Measurements from ENCODE around the gene FILIP1L.

The FILIP1L gene

GRCh38 chr3:100125161-100125938 is 11.0 kb upstream of the FILIP1L start:
- DNase-seq (ENCODE audit: low read depth, low spot score): no peak

DNA sequence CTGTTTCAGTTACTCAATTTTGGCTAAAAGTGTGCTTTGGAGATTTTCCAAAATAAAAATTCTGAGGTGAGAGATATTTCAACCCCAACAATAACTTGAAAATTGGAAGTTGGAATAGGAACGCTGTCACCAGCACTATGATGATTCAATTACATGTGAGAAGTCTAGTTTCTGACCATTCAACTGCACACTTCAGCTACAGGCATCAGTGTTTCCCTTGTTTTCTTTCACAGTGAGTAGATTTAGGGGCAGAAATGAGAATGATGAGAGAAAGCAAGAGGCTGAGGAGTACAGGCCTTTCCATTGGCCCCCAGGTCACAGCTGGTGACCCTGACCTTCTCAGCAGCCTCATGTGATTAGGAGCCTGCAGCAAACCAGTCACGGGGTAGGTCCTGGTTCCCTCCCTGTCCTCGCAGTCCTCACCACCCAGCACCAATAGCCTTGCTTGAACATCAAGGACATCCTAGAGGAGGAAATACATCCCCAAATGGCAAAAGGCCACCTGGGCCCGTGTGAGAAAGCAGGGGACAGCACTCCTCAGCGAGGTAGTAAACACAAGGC is 10.0 kb upstream of the FILIP1L start:
- DNase-seq (ENCODE audit: low read depth, low spot score): no peak

- DNase-seq (ENCODE audit: low read depth, low spot score): no peak
Measured at GRCh38 chr3:100123112-100123511, 8.8 kb upstream of the FILIP1L start.

DNA sequence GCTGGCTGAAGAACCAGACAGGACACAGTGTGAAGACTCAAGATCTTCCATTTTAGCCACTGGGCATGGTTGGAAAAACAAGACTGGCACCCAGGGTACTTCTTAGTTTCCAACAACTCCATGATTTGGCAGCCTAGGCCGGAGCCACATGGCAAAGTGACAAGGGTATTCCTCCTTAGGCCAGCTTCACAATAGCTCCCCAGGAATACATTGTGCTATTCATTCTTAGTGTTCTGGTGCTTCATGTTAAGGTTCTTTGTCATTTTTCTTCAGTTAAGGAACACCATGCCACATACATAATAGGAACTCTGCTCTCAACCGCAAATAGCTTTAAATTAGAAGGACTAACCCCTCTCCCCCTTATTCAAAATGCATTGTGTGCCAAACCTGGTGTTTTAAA is 8.0 kb upstream of the FILIP1L start:
- no peak for DNase-seq (ENCODE audit: low read depth, low spot score)

DNA sequence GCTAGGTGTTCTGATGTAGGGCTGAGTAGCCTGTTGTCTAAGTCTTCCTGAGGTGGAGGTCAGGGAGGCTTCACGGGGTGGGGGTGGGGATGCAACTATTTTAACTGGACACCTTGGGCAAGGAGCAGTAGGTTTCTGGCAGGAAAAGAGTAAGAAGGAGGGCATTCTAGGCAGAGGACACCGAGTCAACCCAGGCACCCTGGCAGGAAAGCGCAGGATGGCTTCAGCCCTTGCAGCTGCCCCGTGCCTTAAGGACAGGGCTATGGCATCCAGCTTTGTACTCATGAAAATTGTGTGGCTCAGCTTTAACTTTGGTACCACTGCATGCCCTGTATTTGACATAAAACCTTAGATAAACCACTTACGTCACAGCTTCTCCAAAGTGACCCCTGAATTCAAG is 6.4 kb upstream of the FILIP1L start:
- DNase-seq (ENCODE audit: low read depth, low spot score): no peak

DNA sequence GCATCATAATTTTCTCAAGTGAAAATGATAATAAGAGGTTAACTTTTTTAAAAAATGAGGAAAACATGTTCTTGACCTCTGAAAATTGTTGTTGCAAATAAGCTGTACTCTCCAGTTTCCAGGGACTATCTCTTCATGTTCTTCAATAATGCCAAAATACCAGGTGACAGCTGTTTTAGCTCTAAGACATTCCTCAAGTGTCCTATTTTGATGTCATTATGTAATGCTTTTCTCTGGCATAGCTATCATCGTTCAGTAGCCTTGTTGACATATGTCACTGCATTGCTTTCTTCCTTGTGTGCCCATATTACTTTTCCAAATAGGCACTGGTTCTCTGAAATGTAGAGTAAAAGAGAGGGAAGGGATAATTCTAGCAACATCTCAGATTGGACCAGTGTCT is 5.7 kb upstream of the FILIP1L start:
- DNase-seq (ENCODE audit: low read depth, low spot score): no peak

DNA sequence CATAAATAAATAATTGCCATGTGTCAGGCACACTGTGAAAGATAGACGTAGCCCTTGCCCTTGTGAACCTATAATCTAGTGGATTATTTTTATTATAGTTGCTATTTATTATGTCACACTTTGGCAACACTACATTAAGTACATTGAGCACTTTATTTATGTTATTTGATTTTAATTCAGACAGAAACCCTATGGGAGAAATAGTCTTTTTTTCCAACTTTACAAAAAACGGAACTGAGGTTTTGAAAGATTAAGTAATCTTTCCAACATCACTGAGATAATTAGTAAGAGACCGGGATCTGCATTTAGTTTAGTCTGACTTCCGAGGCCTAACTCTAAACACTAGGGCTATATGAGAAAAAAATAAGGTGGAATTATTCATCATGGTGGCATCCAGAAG is 2.8 kb upstream of the FILIP1L start:
- no peak for DNase-seq (ENCODE audit: low read depth, low spot score)

DNA sequence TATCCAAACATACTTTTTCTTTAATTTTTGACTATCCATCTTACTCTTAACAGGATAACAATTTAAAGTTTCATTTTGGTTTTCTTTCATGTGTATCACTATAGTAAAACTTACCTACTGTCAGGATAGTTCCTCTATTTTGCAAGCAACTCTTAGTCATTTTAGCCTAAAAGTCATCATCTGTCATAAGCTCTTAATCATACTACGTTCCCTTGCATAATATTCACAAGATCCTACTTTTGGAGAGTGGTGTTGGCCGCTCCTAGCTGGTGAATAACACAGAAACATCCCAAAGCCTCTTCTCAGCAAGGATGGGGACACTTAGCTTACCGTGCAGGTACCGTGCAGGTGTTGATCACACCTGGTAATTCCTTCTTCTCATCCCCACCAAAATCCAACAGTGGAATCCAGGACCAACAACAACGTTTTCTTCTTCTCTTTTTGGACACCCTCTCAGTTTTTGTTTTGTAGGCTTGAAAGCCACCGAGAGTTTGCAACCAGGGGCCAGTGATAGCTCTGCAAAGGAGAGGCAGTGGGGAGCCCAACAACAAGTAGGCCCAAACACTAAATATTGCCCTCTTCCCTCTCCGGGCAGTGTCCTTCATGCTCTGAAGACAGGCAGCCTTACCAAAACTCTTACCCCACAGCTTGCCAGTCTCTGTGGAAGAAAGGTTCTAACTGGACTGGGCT is 433 bp downstream of the FILIP1L start:
- no peak for DNase-seq (ENCODE audit: low read depth, low spot score)

GRCh38 chr3:100111728-100112127 is 2.6 kb downstream of the FILIP1L start:
- DNase-seq (ENCODE audit: low read depth, low spot score): no peak

- DNase-seq (ENCODE audit: low read depth, low spot score): no peak
Measured at GRCh38 chr3:100110162-100110561, 4.1 kb downstream of the FILIP1L start.

- no peak for DNase-seq (ENCODE audit: low read depth, low spot score)
Measured at GRCh38 chr3:100108464-100109079, 5.7 kb downstream of the FILIP1L start.

- DNase-seq (ENCODE audit: low read depth, low spot score): no peak
Measured at GRCh38 chr3:100107221-100107814, 7.0 kb downstream of the FILIP1L start.

GRCh38 chr3:100106531-100107141 is 7.7 kb downstream of the FILIP1L start:
- DNase-seq (ENCODE audit: low read depth, low spot score): no peak

DNA sequence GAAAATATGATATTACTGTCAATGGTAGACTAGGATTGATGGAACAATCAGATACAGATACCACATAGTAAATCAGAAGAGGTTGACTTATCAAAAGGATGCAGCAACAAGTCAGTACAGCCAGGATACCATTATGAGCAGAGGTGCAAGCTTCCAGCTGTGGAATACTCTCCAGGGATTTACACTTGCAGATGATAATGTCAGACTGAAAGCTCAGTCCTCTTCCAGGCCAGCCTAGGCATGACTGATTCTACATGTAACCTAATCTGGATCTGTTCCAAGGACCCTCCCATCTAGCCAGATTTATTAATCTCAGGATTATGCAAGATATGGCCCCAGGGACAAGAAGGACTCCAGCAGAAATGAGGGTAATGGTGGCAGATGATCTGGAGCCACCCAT is 8.2 kb downstream of the FILIP1L start:
- no peak for DNase-seq (ENCODE audit: low read depth, low spot score)

DNA sequence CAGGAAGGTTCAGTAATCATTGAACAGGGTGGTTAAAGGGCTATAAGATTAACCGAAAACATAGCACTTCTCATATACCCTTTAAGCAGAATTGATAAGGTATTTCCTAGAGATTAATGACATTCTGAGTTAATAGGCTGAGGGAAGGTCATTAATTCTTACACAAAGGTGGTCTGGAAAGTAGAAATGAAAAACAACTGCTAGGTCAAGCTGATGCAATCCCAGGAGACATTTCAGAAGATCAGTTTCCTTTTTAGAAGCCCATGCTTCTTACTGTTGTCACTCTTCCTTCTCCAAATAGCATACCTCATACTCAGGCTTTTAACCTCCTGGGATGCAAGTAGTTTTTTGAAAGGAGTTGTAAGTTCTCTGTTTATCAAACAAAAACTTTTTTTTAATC is 8.8 kb downstream of the FILIP1L start:
- no peak for DNase-seq (ENCODE audit: low read depth, low spot score)

- no peak for DNase-seq (ENCODE audit: low read depth, low spot score)
Measured at GRCh38 chr3:100104817-100105413, 9.4 kb downstream of the FILIP1L start.

DNA sequence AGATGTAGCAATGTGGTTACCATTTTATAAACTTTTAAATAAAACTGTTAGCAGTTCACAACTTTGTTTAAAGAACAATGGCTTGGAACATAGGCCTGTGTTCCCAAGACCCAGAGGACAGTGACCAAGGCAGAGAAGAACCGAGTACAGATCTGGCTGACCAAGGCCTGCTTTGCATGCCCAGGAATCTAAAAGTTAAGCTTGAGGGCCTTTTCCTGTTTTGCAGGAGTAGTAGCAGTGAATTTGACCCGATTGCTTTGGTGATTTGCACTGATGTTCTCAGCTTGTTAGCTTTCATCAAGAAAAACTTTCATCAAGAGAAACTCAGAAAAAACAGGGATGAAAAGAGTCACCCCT is 9.9 kb downstream of the FILIP1L start:
- DNase-seq (ENCODE audit: low read depth, low spot score): no peak

- DNase-seq (ENCODE audit: low read depth, low spot score): no peak
Measured at GRCh38 chr3:100103558-100104441, 10.5 kb downstream of the FILIP1L start.

- DNase-seq (ENCODE audit: low read depth, low spot score): no peak
Measured at GRCh38 chr3:100102757-100103156, 11.5 kb downstream of the FILIP1L start.

GRCh38 chr3:100100425-100100824 is 13.9 kb downstream of the FILIP1L start:
- no peak for DNase-seq (ENCODE audit: low read depth, low spot score)

All from iPS DF 19.7 (cell line).